Hematopoietic multipotent progenitor cell treated with erythropoietin and hydrocortisone succinate and interleukin-3 and kit ligand, for 8 days (in vitro differentiated cells): ENCODE measurements around the gene MRPS11.
A peak's percentile ranks its signal among the peaks of the same experiment; 100 is the strongest.
"Not testable (repeated sequence)": the region's sequence is repeated elsewhere in the genome, so short reads cannot be mapped to it uniquely, and the experiment has no call there.

Experiments used
- DNase-seq: peaks from one replicate; pipeline ENCODE4 v3.0.0-alpha.2; 2015

Gene MRPS11

DNA sequence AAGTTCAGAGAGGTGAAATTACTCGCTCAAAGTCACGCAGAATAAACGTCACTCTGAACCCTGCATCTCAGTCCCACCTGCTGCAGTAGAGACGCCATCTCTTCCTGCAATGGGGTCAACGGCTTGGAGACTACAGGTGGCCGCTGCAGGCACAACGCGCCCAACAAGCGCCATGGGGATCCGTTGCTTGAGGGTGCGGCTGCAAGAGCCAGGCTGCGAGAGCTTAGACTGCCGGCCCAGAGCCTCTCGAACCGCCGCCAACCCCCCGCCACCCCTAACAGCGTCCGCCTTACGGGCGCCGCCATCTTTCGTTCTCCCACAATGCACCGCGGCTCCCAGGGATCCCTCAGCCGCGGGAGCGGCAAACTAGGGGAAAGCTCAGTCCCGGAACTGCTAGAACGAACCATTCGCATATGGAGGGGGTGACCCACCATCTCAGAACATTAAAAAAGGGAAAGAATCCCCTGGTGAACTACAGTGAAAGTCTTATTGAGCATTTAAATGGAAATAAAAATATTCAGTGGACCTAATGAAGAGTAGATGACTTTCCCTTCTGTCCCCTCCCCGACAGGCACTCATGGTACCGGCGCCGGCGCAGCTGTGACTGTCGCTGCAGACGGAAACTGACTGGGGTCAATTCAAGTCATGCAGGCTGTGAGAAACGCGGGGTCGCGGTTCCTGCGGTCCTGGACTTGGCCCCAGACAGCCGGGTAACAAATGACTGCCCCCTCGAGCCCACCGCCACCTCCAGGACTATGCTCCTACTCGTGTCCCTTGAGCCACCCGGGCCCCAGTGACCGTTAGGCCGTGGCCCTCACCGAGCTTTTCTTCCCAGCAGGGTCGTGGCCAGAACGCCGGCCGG is at the start of gene MRPS11, which contains the start of gene MRPL46:
Gene MRPS11, plus strand, starts transcription at position 636 of the 862 bp plus-strand sequence. Its CDS starts 10 bp downstream, at position 646.
Gene MRPL46, minus strand, starts transcription at position 316 of the 862 bp plus-strand sequence. Its CDS starts 11 bp downstream, at position 305.
- DNase-seq, result peak; percentile 93

- no peak for DNase-seq
These were observed 47.7 kb upstream of the MRPS11 start for GRCh38 chr15:88419830-88420229.

GRCh38 chr15:88423331-88423730 is 44.2 kb upstream of the MRPS11 start:
- DNase-seq, result no peak

GRCh38 chr15:88426304-88426703 is 41.2 kb upstream of the MRPS11 start:
- no peak for DNase-seq

- no peak for DNase-seq
These were observed 39.5 kb upstream of the MRPS11 start for GRCh38 chr15:88428053-88428452.

- no peak for DNase-seq
These were observed 38.5 kb upstream of the MRPS11 start for GRCh38 chr15:88428805-88429605.

DNA sequence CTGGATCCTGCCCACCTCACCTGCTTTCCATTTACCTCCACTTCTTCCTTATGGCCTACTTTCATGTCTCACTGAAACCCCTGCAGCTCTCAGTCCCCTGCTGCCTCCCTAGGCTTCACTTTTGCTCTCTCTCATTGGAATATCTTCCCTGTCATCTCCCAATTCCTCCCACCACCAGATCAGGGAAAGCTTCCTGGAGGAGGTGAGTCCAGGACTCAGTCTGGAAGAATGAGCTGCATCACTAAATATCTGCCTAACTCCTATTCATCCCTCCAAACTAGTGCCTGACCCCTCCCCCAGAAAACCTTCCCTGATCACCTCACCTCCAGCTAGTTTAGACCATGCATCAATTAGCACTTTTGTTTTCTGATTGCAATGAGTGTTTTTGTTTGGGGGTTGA is 37.5 kb upstream of the MRPS11 start:
- DNase-seq, result no peak

DNA sequence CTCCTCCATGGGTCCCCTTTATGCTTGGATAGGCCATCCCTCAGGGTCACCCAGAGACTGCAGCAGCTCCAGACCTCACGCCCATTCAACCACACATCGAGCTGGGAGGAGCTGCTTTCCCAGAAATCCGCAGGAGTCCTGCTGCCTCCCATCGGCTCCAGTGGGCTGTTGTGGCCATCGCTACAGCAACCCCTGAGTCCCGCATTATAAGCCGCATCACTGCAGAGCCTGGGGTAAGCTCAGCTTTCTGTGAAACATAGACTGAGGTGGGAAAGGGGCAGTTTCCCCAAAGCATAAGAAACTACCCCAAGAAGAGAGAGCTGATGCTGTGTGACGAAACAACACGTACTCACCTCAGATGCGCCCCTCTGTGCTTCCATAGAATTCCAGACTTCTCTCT is 36.1 kb upstream of the MRPS11 start:
- DNase-seq, result no peak

GRCh38 chr15:88433046-88433685 is 34.3 kb upstream of the MRPS11 start:
- DNase-seq, result no peak

DNA sequence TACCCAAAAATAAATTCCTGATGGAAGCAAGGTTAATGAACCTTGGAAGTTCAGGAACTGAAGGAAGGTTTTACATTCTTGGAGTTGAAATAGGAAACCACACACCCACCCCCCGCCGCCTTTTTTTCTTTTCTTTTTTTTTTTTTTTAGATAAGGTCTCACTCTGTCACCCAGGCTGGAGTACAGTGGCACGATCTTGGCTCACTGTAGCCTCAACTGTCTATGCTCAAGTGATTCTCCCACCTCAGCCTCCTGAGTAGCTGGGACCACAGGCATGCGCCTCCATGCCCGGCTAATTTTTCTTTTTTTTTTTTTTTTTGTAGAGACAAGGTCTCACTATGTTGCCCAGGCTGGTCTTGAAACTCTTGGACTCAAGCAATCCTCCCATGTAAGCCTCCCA is 33.4 kb upstream of the MRPS11 start:
- DNase-seq, result not testable (repeated sequence)

GRCh38 chr15:88438181-88438580 is 29.3 kb upstream of the MRPS11 start:
- DNase-seq, result no peak

GRCh38 chr15:88440021-88440420 is 27.5 kb upstream of the MRPS11 start:
- DNase-seq, result no peak

DNA sequence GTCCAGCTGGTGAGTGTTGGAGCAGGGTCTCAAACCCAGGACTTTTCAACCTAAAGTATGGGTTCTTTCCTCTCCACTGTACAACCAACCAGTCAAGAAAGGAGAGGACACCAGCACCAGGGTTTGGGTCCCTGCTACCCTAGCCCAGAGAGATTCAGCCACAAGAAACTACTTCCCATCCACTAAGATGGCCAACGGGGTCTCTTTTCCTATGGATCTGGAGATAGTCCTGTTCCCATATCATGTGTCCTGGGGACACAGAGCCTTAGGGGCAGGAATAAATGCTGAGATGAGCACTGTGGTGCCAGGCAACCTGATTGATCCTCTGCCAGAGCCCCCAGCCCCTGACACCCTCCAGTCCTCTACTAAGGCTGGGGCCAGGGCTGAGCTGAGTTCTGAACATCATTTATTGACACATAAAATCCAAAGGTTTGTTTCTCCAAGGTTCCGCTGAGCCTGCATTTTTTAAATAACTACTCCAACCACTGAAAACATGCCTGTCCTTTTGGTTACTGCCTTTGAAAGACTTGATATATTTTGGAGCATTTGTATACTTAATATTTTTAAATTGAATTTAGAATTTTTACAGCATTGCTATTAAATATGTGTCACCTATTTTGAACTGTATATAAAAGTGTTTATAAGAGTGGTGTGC is 26.3 kb upstream of the MRPS11 start:
- DNase-seq, result no peak

- no peak for DNase-seq
These were observed 20.3 kb upstream of the MRPS11 start for GRCh38 chr15:88447206-88447605.

DNA sequence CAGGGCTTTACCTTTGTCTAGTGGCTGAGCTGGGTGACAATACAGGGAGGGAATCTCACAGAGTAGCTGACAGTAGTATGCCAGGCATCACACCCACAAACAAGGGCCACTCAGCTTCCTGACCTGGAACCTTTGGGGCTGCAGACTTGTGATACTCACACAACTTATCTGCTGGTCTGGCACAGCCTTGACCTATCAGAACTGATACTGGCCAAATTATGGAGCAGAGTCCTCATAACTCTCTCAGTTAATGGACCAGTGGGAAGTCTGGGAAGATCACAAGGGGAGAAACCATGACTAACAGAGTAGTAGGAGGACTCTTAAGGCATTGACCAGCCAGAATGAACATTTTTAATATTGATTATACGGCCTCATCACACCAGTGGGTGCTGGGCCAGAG is 19.8 kb upstream of the MRPS11 start:
- no peak for DNase-seq

GRCh38 chr15:88448991-88449461 is 18.5 kb upstream of the MRPS11 start:
- DNase-seq, result no peak

DNA sequence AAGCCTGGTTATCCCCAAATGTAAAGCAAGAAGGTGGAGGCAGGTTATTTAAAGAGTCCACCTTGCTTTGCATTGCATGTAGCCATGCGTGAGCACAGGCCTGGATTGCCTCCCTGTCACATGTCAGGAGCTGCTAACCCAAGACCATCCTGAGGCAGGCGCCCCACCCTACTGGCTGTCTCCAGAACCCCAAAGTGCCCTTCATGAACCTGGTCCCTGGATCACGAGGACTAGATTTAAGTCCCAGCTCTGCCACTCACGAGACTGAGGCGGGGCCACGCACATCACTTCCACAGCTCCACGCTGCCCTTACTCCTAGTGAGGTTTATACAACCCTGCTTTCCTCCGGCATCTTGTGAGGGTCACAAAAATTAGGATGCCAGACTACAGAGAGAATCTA is 17.9 kb upstream of the MRPS11 start:
- DNase-seq, result no peak

GRCh38 chr15:88450125-88450798 is 17.2 kb upstream of the MRPS11 start:
- DNase-seq, result peak; percentile 65

DNA sequence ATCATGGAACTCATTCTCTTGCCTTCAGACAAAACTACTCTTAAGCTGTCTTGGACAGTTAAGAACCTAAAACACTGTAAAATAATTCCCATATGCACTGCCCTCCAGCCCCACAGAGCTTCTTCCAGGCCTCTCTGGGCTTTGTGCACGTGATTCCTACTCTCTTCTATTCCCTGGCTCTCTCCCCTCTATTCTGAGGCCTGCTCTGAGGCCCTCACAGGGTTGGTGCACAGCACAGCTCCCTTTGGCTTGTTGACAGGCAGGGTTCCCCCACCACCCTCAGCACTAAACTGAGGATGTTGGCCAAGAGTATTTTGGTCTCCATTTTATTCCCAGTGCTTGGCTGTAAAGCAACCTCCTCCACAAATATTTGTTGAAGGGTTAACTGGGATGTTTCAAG is 13.9 kb upstream of the MRPS11 start:
- no peak for DNase-seq

- no peak for DNase-seq
These were observed 13.3 kb upstream of the MRPS11 start for GRCh38 chr15:88454236-88454635.

DNA sequence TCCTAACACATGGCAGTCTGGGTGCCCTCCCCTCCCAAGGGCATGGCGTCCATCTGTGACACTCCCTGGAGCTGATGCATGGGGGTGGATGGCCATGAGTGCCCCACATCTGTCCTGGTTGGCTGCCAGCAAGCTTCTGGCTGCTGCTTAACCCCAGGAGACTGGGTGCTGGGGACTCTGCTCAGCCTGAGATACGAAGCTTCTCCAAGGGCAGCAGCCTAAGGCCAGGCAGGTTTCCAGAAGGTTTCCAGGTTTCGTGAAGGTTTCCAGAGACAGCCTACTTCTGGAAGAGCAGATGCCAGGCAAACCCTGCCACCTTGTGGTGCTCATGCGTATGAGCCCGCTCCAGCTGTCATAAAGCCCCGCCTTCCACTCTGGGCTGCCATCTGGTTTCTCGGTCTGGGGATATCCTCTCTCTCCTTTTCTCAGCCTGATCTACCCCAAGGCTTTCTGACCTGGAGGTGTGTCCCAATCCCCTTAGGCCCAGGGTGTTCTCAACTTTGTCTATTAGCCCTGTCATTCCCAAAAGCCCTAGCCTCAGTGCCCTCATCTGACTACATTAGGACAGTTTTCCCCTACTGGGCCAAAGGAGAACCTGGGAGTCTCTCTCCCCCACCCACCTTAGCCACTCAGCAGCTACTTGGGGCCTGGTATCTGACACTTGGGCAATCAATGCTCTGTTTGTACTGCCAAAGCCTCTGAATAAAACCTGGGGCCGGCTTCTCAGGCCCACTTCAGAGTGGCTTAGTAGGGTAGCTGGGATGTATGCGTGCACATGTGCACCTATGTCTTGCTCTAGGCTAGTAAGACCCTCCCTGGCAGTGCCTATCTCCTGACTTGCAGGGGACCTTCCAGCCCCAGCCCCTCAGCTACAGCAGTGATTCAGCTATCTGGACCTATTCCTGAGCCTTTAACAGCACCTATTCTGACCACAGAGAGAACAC is 12.4 kb upstream of the MRPS11 start:
- DNase-seq, result peak; percentile 74
